Smooth muscle cell (in vitro differentiated cells): ENCODE measurements around the gene PARS2. TPM values are rescaled to one million over a fixed set of nuclear protein-coding genes. Genes with fewer than 3 reads are reported as not detected.

Experiments
- DNase-seq: peaks from one replicate; lab custom pipeline; 2025; ENCODE audit not compliant: unreplicated experiment; lab: John Stamatoyannopoulos, UW
- H2AFZ ChIP-seq: fragments of 200-600 bp; sonication (generic); 2 replicates; pipeline ENCODE4 v1.6.0; 2016; ENCODE audit warnings: antibody characterized with exemption, low read depth, mild to moderate bottlenecking
- H3F3A ChIP-seq: fragments of 200-600 bp; sonication (generic); 2 replicates; pipeline ENCODE4 v1.6.0; 2017; ENCODE audit warnings: antibody characterized with exemption, low read depth
- H3K27ac ChIP-seq: fragments of 200-600 bp; sonication (generic); 2 replicates; pipeline ENCODE4 v1.5.1; 2016; ENCODE audit warnings: low read depth, mild to moderate bottlenecking
- H3K27me3 ChIP-seq: fragments of 200-600 bp; sonication (generic); 2 replicates; pipeline ENCODE4 v1.6.1; 2016; ENCODE audit warnings: low read depth, mild to moderate bottlenecking
- H3K36me3 ChIP-seq: fragments of 200-600 bp; sonication (generic); 2 replicates; pipeline ENCODE4 v1.5.1; 2016; ENCODE audit warnings: low read depth
- H3K4me1 ChIP-seq: fragments of 200-600 bp; sonication (generic); 2 replicates; pipeline ENCODE4 v1.5.1; 2016; ENCODE audit warnings: low read depth
- H3K4me2 ChIP-seq: fragments of 200-600 bp; sonication (generic); 2 replicates; pipeline ENCODE4 v1.6.0; 2016; ENCODE audit warnings: mild to moderate bottlenecking
- H3K4me3 ChIP-seq: fragments of 200-600 bp; sonication (generic); 2 replicates; pipeline ENCODE4 v1.5.1; 2016; ENCODE audit warnings: mild to moderate bottlenecking
- H3K79me2 ChIP-seq: fragments of 200-600 bp; sonication (generic); 2 replicates; pipeline ENCODE4 v1.6.0; 2016; ENCODE audit warnings: low read depth, mild to moderate bottlenecking
- H3K9ac ChIP-seq: fragments of 200-600 bp; sonication (generic); 2 replicates; pipeline ENCODE4 v1.6.0; 2016; ENCODE audit warnings: low read depth
- H3K9me3 ChIP-seq: fragments of 200-600 bp; sonication (generic); replicated peaks from 2 replicates; pipeline ENCODE4 v1.5.1; 2016; ENCODE audit warnings: low read depth
- H4K20me1 ChIP-seq: fragments of 200-600 bp; sonication (generic); 2 replicates; pipeline ENCODE4 v1.6.0; 2016; ENCODE audit warnings: low read depth
- WGBS: methylation state at CpG from one replicate; pipeline ENCODE4 v1.1.7; 2016; ENCODE audit warnings: low lambda C conversion rate; 5-methylcytosine and 5-hydroxymethylcytosine counted together
- polyA plus RNA-seq: library from polyadenylated mRNA; unstranded; fragments of >200 nt; fragmentation: Nextera tagmentation; extraction: Ambion mirVana; gene quantifications from 2 replicates; pipeline ENCODE4 v1.2.1, GENCODE V29; 2016
- total RNA-seq: library from RNA; depleted of rRNA; stranded (reverse); fragments of >200 nt; gene quantifications from 2 replicates; pipeline ENCODE4 v1.2.3, GENCODE V29; 2014
- TF ChIP-seq, protein P1 (sequence below): fragments of 200-600 bp; sonication (generic); IDR thresholded peaks from 2 replicates; pipeline ENCODE4 v1.5.1; 2017; ENCODE audit warnings: borderline replicate concordance, mild to moderate bottlenecking, antibody characterized with exemption; ENCODE audit not compliant: insufficient read depth, poor library complexity, severe bottlenecking

Gene PARS2
- total and polyA plus RNA-seq, 2 experiments from 2014 or later, result 1.7 to 5.7 TPM

DNA sequence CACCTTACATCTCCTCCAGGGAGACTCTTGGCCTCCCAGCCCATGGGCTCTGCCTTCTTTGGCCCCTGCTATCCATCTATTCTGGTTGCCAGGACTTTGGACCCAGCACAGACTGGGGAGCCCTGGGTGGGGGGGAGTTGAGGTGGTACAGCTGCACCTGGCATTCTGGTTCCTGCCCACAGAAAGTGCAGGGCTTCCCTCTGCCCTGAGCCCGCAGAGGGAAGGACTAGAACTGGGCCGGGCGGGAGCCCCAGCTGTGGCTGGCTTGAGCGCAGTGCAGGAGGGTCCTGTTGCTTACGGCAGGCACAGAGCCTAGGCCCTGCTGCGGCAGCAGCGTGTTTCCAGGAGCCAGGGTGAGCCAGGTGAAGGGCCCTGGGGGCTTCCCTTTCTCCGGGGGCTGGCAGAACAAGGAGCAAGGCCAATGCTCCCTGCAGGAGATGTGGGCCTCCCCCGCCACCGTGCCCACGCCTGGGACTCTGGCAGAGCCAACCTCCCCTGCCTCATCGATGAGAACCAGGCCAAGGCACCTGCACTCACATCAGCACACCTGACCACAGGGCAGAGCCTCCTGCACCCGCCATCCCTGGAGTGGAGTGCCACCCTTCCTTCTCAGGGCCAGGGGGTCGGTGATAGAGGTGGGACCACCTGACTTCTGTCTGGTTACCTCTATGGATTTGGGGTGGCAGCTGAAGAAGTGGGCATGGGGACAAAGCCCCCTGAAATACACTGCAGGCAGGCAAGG, 16.1 kb downstream of the PARS2 start:
- no peaks in the 10 kb centered on the region for H3K4me1 ChIP-seq
- no peaks in the 10 kb centered on the region for H3K27me3 ChIP-seq
- H3K27ac ChIP-seq, result no peak overlapping the region
- H3F3A ChIP-seq, result no peaks in the 10 kb centered on the region
- no peak overlapping the region for H2AFZ ChIP-seq
- H3K4me3 ChIP-seq, result no peak overlapping the region
- H3K36me3 ChIP-seq, result no peaks in the 10 kb centered on the region
- no peak for DNase-seq
- H3K4me2 ChIP-seq, result no peak overlapping the region
- H4K20me1 ChIP-seq, result no peaks in the 10 kb centered on the region
- 80% methylated on average over 11 of the region's 14 CpGs for WGBS
- TF ChIP-seq, protein P1, sequence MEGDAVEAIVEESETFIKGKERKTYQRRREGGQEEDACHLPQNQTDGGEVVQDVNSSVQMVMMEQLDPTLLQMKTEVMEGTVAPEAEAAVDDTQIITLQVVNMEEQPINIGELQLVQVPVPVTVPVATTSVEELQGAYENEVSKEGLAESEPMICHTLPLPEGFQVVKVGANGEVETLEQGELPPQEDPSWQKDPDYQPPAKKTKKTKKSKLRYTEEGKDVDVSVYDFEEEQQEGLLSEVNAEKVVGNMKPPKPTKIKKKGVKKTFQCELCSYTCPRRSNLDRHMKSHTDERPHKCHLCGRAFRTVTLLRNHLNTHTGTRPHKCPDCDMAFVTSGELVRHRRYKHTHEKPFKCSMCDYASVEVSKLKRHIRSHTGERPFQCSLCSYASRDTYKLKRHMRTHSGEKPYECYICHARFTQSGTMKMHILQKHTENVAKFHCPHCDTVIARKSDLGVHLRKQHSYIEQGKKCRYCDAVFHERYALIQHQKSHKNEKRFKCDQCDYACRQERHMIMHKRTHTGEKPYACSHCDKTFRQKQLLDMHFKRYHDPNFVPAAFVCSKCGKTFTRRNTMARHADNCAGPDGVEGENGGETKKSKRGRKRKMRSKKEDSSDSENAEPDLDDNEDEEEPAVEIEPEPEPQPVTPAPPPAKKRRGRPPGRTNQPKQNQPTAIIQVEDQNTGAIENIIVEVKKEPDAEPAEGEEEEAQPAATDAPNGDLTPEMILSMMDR, result no peak
- H3K9ac ChIP-seq, result no peak overlapping the region
- H3K9me3 ChIP-seq, result no peaks in the 10 kb centered on the region
- H3K79me2 ChIP-seq, result no peaks in the 10 kb centered on the region

- Histone ChIP-seq H3K4me1 (no peaks in the 10 kb centered on the region), H3F3A (no peaks in the 10 kb centered on the region), H3K27me3 (no peaks in the 10 kb centered on the region), H4K20me1 (no peaks in the 10 kb centered on the region), H3K9me3 (no peaks in the 10 kb centered on the region), H3K9ac (no peak overlapping the region), H3K79me2 (no peaks in the 10 kb centered on the region), H3K4me3 (no peak overlapping the region), H3K27ac (no peak overlapping the region), H2AFZ (no peak overlapping the region), H3K36me3 (no peaks in the 10 kb centered on the region), H3K4me2 (no peak overlapping the region)
- TF ChIP-seq, protein P1, result no peak
- 97% methylated on average over 4 of the region's 4 CpGs for WGBS
- DNase-seq, result no peak
These were observed 18.5 kb downstream of the PARS2 start for GRCh38 chr1:54745864-54746263.

- no peaks in the 10 kb centered on the region for H3F3A ChIP-seq
- TF ChIP-seq, protein P1, result no peak
- DNase-seq, result no peak
- H3K4me3 ChIP-seq, result no peak overlapping the region
- H3K9ac ChIP-seq, result no peak overlapping the region
- H4K20me1 ChIP-seq, result no peaks in the 10 kb centered on the region
- no peaks in the 10 kb centered on the region for H3K36me3 ChIP-seq
- H3K4me2 ChIP-seq, result no peak overlapping the region
- no peaks in the 10 kb centered on the region for H3K4me1 ChIP-seq
- 93% methylated on average over 6 of the region's 6 CpGs for WGBS
- H2AFZ ChIP-seq, result no peak overlapping the region
- no peaks in the 10 kb centered on the region for H3K79me2 ChIP-seq
- H3K27ac ChIP-seq, result no peak overlapping the region
- H3K27me3 ChIP-seq, result no peaks in the 10 kb centered on the region
- H3K9me3 ChIP-seq, result no peaks in the 10 kb centered on the region
These were observed 19.0 kb downstream of the PARS2 start for GRCh38 chr1:54745274-54745673.

DNA sequence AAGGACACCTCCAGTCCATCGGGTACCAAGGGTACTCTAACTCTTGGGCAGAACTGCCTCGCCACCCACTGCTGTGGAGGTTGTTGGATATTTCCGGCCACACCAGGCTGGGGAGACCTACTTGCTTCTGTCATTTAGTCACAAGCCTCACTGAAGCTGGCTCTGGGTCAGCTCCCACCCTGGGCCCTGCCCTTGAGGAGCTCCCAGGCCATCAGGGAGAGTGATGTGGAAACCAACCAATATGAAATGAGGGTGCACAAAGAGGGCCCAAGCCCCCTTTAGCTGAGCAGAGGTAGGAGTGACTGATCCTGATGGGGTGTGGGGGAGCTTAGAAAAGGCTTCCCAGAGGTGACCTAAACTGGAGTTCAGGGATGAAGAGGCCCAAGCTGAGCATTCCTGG, 19.6 kb downstream of the PARS2 start:
- H3K9me3 ChIP-seq, result no peaks in the 10 kb centered on the region
- no peak for DNase-seq
- no peak overlapping the region for H3K4me3 ChIP-seq
- TF ChIP-seq, protein P1, result no peak
- H4K20me1 ChIP-seq, result no peaks in the 10 kb centered on the region
- H3K27me3 ChIP-seq, result no peaks in the 10 kb centered on the region
- no peaks in the 10 kb centered on the region for H3K4me1 ChIP-seq
- no peaks in the 10 kb centered on the region for H3F3A ChIP-seq
- H3K36me3 ChIP-seq, result no peaks in the 10 kb centered on the region
- H3K79me2 ChIP-seq, result no peaks in the 10 kb centered on the region
- no peak overlapping the region for H3K4me2 ChIP-seq
- no peak overlapping the region for H2AFZ ChIP-seq
- no peak overlapping the region for H3K9ac ChIP-seq
- WGBS, result 98% methylated on average over 3 of the region's 3 CpGs
- H3K27ac ChIP-seq, result no peak overlapping the region
